ENCODE results near the gene BRD1. TPM values are rescaled to one million over a fixed set of nuclear protein-coding genes. Genes with fewer than 3 reads are reported as not detected.
A peak's percentile ranks its signal among the peaks of the same experiment; 100 is the strongest.

Gene BRD1
- total and polyA plus RNA-seq, 4 donors, result 16.6 to 51.5 (median 28.1) TPM

GRCh38 chr22:49850021-49850911, 22.6 kb upstream of the BRD1 start:
- DNase-seq (no peak), ATAC-seq (ENCODE audit: insufficient read depth, low FRiP score) (no peak)
- no peak overlapping the region for H3K4me3 ChIP-seq
- H3K27ac ChIP-seq (ENCODE audit: low read depth in 1 of 2, low read length in 1 of 2), result no peak overlapping the region
- H3K36me3 ChIP-seq (ENCODE audit: control insufficient read depth in 4 of 4, insufficient read depth in 4 of 4, low read length in 4 of 4), result no peaks in the 10 kb centered on the region
- H3K9ac ChIP-seq (ENCODE audit: insufficient read depth in 1 of 2, low read length in 2 of 2), result no peak overlapping the region
- peaks cover 3 to 18% (median 5%) of the 10 kb centered on the region in 5 donors for H3K4me1 ChIP-seq (ENCODE audit: control insufficient read depth in 5 of 5, insufficient read depth in 5 of 5, low read length in 5 of 5)
- no peak for TF ChIP-seq CTCF (IDR thresholded peaks at IDR 0.05; ENCODE audit: control extremely low read depth, extremely low read depth)
- peaks cover 0 to 48% (median 38%) of the 10 kb centered on the region in 3 donors for H3K27me3 ChIP-seq (ENCODE audit: control insufficient read depth in 3 of 3, insufficient read depth in 3 of 3, low read length in 2 of 3)
- WGBS, 2 donors, result 52 to 57% methylated on average over 31 of the region's 31 CpGs
- H3K9me3 ChIP-seq (ENCODE audit: control insufficient read depth in 4 of 4, insufficient read depth in 3 of 4, low read length in 3 of 4), result peaks cover 0 to 2% (median 0%) of the 10 kb centered on the region in 4 donors

GRCh38 chr22:49849161-49850020, 21.7 kb upstream of the BRD1 start:
- no peak for DNase-seq
- no peak for ATAC-seq (ENCODE audit: insufficient read depth, low FRiP score)
- TF ChIP-seq CTCF (IDR thresholded peaks at IDR 0.05; ENCODE audit: control extremely low read depth, extremely low read depth), result no peak
- 2 to 3% methylated on average over 66 to 89 of the region's 89 CpGs for WGBS, 2 donors
- no peak overlapping the region for H3K27ac ChIP-seq (ENCODE audit: low read depth in 1 of 2, low read length in 1 of 2)
- no peak overlapping the region for H3K9ac ChIP-seq (ENCODE audit: insufficient read depth in 1 of 2, low read length in 2 of 2)
- peak overlapping the region; percentile 24 for H3K4me3 ChIP-seq
- peaks cover 0 to 53% (median 44%) of the 10 kb centered on the region in 3 donors for H3K27me3 ChIP-seq (ENCODE audit: control insufficient read depth in 3 of 3, insufficient read depth in 3 of 3, low read length in 2 of 3)
- H3K4me1 ChIP-seq (ENCODE audit: control insufficient read depth in 5 of 5, insufficient read depth in 5 of 5, low read length in 5 of 5), result peaks cover 0 to 18% (median 0%) of the 10 kb centered on the region in 5 donors
- H3K36me3 ChIP-seq (ENCODE audit: control insufficient read depth in 4 of 4, insufficient read depth in 4 of 4, low read length in 4 of 4), result no peaks in the 10 kb centered on the region
- H3K9me3 ChIP-seq (ENCODE audit: control insufficient read depth in 4 of 4, insufficient read depth in 3 of 4, low read length in 3 of 4), result peaks cover 0 to 2% (median 0%) of the 10 kb centered on the region in 4 donors

GRCh38 chr22:49848690-49849160, 21.1 kb upstream of the BRD1 start:
- peaks cover 0 to 18% (median 0%) of the 10 kb centered on the region in 5 donors for H3K4me1 ChIP-seq (ENCODE audit: control insufficient read depth in 5 of 5, insufficient read depth in 5 of 5, low read length in 5 of 5)
- H3K9me3 ChIP-seq (ENCODE audit: control insufficient read depth in 4 of 4, insufficient read depth in 3 of 4, low read length in 3 of 4), result peaks cover 0 to 2% (median 0%) of the 10 kb centered on the region in 4 donors
- peaks cover 0 to 58% (median 51%) of the 10 kb centered on the region in 3 donors for H3K27me3 ChIP-seq (ENCODE audit: control insufficient read depth in 3 of 3, insufficient read depth in 3 of 3, low read length in 2 of 3)
- no peaks in the 10 kb centered on the region for H3K36me3 ChIP-seq (ENCODE audit: control insufficient read depth in 4 of 4, insufficient read depth in 4 of 4, low read length in 4 of 4)
- DNase-seq (no peak), ATAC-seq (ENCODE audit: insufficient read depth, low FRiP score) (no peak)
- no peak overlapping the region for H3K27ac ChIP-seq (ENCODE audit: low read depth in 1 of 2, low read length in 1 of 2)
- H3K4me3 ChIP-seq, result peak overlapping the region; percentile 25
- TF ChIP-seq CTCF (IDR thresholded peaks at IDR 0.05; ENCODE audit: control extremely low read depth, extremely low read depth), result no peak
- no peak overlapping the region for H3K9ac ChIP-seq (ENCODE audit: insufficient read depth in 1 of 2, low read length in 2 of 2)
- WGBS, 2 donors, result 1 to 2% methylated on average over 26 to 51 of the region's 51 CpGs

Measured in lung (tissue), 12 donors.